CD4-positive, alpha-beta T cell treated with Interleukin-6 for 4 hours (primary cell): ENCODE results near the gene PAQR5.
"Not testable (repeated sequence)": the region's sequence is repeated elsewhere in the genome, so short reads cannot be mapped to it uniquely, and the experiment has no call there.

ENCODE experiments used
- DNase-seq: peaks from one replicate; pipeline ENCODE4 v3.0.0-alpha.2; 2020; ENCODE audit warnings: mixed read lengths

Gene PAQR5

GRCh38 chr15:69293741-69294615 is 4.7 kb upstream of the PAQR5 start:
- DNase-seq, result no peak

GRCh38 chr15:69296606-69297005 is 2.1 kb upstream of the PAQR5 start:
- DNase-seq, result no peak

DNA sequence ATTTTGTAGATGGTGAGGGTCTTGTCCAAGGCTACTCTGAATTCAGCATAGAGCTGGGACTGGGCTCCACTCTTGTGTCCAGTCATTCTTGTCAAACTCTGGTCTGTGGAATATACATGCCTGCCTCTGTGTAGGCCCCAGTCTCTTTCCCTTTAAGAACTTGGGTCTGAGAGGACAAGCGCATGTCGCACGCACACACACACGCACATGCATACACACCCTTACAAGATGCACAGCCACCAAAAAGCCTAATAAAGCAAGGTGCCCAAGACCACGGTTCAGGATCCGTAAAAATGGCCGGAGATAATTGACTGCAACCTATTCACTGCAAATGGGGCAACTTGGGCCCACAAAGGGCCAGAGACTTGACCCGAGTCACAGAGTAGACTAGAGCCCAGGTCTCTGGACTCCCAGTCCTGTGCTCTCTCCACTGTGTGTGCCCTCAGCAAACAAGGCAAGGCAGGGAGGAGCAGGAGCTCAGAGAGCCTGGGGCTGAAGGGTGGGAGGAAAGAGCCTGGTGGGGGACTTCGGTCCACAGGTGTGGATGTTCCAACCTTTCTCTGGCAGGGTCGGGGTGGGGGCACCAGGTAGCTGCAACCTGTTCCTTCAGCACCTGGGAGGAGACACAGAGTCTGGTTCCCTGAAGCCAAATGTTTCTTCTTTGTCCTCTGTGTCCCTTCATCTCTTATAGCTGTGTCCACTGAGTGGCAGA is 914 bp upstream of the PAQR5 start:
- DNase-seq, result no peak

GRCh38 chr15:69298354-69298696 is 387 bp upstream of the PAQR5 start:
- no peak for DNase-seq

- DNase-seq, result no peak
These were observed 757 bp downstream of the PAQR5 start for GRCh38 chr15:69299451-69299886.

- DNase-seq, result no peak
These were observed 1.4 kb downstream of the PAQR5 start for GRCh38 chr15:69299943-69300588.

DNA sequence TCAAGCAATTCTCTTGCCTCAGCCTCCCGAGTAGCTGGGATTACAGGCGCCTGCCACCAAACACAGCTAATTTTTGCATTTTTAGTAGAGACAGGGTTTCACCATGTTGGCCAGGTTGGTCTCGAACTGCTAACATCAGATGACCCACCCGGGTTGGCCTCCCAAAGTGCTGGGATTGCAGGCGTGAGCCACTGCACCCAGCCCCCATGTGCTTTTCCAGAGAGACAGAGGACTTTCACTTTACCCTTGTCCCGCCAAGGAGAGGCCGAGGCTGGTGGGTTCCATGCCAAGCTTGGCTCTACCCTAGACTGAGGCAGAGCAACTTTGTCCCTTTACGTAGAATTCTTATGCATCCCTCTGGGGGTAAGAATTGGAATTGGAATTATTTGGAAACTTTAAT is 2.4 kb downstream of the PAQR5 start:
- not testable (repeated sequence) for DNase-seq

- DNase-seq, result not testable (repeated sequence)
These were observed 3.4 kb downstream of the PAQR5 start for GRCh38 chr15:69302087-69302486.

- DNase-seq, result no peak
These were observed 4.2 kb downstream of the PAQR5 start for GRCh38 chr15:69302929-69303328.

GRCh38 chr15:69303337-69304181 is 4.8 kb downstream of the PAQR5 start:
- DNase-seq, result no peak

DNA sequence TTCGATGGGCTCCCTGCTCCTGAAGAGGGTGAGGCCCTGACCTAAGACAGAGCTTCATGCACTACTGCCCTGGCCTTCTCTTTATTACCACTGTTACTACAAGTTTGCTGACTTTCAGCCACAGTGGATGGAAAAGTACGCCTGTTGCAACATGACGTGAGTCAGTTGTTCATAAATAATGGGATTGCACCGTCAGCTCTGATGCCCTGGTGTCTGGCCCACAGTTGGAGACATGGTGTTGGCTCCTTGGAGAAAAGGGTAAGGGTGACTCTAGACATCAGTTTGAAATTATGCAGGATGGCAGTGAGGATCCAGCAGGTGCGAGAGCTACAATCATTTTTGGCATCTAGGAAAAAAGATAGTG is 5.5 kb downstream of the PAQR5 start:
- DNase-seq, result no peak

- no peak for DNase-seq
These were observed 6.7 kb downstream of the PAQR5 start for GRCh38 chr15:69305204-69305931.

DNA sequence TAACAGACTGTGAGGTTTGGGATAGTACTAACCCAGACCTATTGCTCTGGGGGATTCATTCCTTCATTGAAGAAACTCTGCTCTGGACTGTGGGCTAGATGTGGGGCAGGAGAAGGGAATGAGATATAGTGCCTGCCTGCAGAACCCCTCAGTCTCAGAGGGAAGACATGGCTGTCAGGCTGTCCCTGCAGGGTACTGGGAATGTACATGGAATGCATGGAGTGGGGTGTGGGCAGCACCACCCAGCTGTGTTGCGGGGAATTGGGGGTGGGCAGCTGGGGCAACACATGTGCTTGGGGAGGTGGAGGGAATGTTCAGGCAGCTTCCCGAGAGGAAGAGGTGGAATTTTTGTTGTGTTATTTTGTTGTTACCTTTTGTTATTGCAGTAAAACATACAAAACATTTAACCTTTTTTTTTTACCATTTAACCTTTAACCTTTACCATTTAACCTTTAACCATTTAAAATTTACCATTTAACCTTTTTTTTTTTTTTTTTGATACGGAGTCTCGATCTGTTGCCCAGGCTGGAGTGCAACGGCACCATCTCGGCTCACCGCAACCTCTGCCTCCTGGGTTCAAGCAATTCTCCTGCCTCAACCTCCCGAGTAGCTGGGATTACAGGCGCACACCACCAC is 7.3 kb downstream of the PAQR5 start:
- DNase-seq, result no peak

DNA sequence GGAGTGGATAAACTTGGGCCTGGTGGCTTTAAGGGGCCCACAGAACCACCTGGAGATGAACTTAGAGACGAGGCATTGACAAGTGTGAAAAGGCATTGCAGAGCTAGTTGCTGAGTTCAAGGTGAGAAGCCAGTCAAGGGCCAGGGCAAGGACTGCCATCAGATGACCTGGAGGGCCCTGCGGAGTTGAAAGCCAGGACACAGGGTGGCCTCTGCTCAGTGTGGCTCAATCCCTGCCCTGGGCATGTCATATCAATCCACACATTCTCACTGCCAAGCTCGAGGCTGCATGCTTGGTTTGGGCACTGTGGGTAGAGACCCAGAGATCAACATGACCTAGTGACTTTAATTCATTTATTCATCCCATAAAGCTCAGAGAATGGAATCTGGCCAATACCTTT is 9.2 kb downstream of the PAQR5 start:
- DNase-seq, result no peak

DNA sequence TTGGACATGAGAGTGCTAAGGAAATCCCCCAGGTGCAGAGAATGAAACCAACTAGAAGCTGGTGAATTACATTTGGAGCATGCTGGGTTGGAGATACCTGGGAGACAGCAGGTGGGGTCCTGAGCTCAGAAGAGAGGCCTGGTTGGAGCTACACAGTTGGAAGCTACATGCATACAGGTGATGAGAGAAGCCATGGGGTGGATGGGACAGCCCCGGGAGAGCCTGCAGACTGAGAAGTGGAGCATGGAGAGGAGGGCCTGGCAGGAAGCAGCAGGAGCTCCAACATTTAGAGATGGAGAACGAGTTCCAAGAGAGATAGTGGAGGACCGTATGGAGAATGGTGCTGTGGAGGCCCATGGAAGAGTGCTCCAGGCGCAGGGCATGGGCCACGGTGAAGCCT is 10.2 kb downstream of the PAQR5 start:
- DNase-seq, result no peak

GRCh38 chr15:69311319-69311721 is 12.6 kb downstream of the PAQR5 start:
- no peak for DNase-seq

DNA sequence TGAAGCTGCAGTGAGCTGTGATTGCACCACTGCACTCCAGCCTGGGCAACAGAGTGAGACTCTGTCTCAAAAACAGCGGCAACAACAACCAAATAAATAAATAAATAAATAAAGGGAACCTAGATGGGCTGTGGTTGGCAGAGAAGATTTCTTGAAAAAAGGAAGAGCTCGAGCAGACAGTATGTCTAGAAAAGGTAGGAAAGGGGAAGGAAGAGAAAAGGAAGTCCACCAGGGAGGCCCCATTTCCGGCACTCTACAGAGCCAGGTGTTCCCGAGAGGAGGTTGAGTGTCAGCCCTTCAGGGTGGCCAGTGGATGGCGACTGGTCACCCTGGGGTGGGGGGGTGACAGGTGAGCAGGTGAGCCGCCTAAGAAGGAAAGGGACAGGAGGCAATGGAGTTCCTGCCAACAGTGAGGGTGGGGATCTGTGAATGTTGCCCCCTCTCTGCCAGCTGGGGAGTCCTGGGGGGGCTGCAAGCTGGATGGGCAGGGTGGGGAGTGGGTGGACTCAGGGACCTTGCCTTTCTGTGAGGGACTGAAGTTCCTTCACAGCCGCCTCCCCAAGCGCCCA is 14.8 kb downstream of the PAQR5 start:
- no peak for DNase-seq

GRCh38 chr15:69314131-69314530 is 15.4 kb downstream of the PAQR5 start:
- DNase-seq, result no peak

- no peak for DNase-seq
These were observed 16.0 kb downstream of the PAQR5 start for GRCh38 chr15:69314736-69315135.

DNA sequence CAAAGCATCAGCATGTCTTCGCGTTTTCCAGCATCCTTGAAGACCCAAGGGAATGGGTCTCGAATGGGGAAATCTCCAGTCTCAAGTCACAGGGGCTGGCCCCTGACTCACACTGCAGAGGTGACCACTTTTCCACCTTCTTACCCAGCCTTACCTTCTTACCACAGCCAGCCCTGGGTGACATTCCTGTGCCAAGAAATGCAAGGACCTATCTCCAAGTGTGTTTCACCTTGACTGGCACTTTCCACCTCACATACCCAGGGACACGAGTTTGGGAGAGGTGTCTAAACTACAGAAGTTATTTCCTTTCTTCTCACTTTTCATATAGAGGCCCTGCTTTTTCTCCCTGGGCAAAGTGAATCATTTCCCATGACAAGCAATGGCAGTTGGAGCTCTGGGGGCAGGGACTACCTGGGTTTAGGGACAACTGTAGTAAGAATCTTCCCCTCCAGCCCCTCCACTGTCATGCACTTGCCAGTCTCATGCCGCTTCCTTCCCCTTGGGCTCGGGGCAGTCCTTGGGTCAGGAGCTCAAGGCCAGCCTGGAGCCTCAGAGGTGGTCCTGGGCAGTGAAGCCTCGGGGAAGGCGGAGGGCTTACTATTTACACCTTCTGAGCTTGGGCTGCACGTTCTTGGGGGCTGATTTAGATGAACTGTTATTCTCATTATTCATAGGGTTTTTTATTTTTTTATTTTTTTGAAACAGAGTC is 16.8 kb downstream of the PAQR5 start:
- no peak for DNase-seq

- DNase-seq, result no peak
These were observed 17.6 kb downstream of the PAQR5 start for GRCh38 chr15:69316291-69316690.
